ENCODE measurements around the gene GGA1.

GRCh38 chr22:37607010-37607934, 1.4 kb upstream of the GGA1 start:
- TF ChIP-seq CTCF (IDR thresholded peaks at IDR 0.05; ENCODE audit: insufficient read depth, low read depth, low read length) = peak; percentile 90
- TF ChIP-seq EZH2 (IDR thresholded peaks at IDR 0.05; ENCODE audit: insufficient read depth, low read length) = no peak

Measured in astrocyte (in vitro differentiated cells and primary cell).